ENCODE data around the gene CRYBG1.
"Not testable (repeated sequence)": the region's sequence is repeated elsewhere in the genome, so short reads cannot be mapped to it uniquely, and the experiment has no call there.

Gene CRYBG1

DNA sequence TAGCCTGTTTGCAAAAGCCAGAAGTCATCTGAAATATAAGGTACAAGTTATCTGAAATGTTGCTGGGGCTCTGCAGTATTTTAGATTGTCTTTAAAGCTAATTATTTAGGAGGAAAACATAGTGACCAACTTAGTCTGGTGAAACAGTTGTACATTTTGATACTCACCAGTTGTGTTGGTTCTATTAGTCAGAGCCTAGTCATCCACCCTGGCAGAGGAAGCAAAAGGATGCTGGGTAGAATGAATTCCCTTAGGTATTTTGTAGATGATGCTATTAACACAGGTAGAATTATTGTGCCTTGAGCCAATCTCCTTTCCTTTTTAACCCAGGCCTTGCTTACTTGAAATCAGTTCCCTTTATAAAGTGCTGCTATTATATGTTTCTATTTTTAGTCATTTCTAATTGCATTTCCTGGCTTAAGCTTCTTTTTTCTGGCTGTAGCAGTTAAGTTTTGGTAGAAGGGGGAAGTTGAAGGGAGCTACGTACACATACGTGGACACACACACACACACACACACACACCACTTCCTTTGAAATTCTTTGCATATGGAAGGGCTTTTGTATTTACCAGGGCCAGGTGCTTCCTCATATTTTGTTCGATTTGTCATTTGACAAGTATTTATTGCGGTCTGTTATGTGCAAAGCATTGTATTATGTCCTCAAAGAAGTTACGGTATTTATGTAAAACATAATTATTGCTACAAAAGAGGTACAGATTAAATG is 186.3 kb downstream of the CRYBG1 start:
- TF ChIP-seq, protein P1, sequence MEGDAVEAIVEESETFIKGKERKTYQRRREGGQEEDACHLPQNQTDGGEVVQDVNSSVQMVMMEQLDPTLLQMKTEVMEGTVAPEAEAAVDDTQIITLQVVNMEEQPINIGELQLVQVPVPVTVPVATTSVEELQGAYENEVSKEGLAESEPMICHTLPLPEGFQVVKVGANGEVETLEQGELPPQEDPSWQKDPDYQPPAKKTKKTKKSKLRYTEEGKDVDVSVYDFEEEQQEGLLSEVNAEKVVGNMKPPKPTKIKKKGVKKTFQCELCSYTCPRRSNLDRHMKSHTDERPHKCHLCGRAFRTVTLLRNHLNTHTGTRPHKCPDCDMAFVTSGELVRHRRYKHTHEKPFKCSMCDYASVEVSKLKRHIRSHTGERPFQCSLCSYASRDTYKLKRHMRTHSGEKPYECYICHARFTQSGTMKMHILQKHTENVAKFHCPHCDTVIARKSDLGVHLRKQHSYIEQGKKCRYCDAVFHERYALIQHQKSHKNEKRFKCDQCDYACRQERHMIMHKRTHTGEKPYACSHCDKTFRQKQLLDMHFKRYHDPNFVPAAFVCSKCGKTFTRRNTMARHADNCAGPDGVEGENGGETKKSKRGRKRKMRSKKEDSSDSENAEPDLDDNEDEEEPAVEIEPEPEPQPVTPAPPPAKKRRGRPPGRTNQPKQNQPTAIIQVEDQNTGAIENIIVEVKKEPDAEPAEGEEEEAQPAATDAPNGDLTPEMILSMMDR (IDR thresholded peaks at IDR 0.05; ENCODE audit: insufficient read depth, low read length, poor library complexity, severe bottlenecking): no peak
- no peak for DNase-seq (ENCODE audit: extremely low read depth, insufficient read length)
- H3K4me3 ChIP-seq (replicated peaks; ENCODE audit: low read depth, low read length): no peak overlapping the region

DNA sequence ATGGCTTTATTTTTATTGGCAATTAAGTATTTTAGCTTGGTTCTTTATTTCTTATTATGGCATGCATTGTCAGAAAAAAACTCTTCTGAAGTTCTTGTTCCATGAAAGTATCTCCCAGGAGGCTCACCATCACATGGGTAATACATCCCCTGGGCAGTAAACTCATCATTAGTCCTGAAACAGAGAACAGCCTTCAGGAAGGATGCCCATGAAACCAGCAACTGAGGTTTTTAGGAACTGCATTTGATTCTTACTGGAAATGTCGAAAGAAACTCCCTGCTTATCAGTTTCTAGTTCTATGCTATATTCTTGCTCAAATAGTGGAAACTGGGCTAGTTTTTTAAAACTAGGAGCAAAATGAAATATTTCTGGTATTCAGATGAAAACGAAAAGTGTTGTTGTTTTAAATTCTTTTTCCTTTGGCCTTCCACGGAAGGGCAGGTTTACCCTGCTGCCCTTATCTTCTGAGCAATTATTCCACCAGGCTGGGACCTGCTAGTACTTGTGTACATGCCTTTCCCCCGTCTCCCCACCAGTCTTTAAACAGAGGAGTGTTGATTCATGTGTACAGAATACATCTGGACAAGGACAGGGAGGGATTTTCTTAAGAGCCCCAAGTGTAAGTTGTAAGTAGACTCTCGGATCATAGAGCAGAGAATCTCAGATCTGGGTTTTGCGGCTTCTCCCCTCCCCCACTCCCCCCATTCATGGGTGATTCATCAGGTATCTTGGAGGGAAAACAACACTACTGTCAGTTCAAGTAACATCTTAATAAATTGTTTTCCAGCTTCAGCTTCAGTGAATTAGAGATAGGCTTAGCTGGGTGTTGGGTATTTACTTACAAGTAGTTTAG is 187.3 kb downstream of the CRYBG1 start:
- Histone ChIP-seq H3K27me3 (replicated peaks; ENCODE audit: control insufficient read depth, insufficient read depth, low read length) (no peaks in the 10 kb centered on the region), H3K36me3 (ENCODE audit: control insufficient read depth, insufficient read depth, low read length) (peaks cover 14% of the 10 kb centered on the region), H3K4me3 (replicated peaks; ENCODE audit: low read depth, low read length) (no peak overlapping the region)
- TF ChIP-seq, protein P1 (IDR thresholded peaks at IDR 0.05; ENCODE audit: insufficient read depth, low read length, poor library complexity, severe bottlenecking): no peak
- no peak for DNase-seq (ENCODE audit: extremely low read depth, insufficient read length)

More for the DNA sequence above, 186.3 kb downstream of the CRYBG1 start:
- Histone ChIP-seq H3K27me3 (replicated peaks; ENCODE audit: control insufficient read depth, insufficient read depth, low read length) (no peaks in the 10 kb centered on the region), H3K36me3 (ENCODE audit: control insufficient read depth, insufficient read depth, low read length) (peaks cover 14% of the 10 kb centered on the region)

DNA sequence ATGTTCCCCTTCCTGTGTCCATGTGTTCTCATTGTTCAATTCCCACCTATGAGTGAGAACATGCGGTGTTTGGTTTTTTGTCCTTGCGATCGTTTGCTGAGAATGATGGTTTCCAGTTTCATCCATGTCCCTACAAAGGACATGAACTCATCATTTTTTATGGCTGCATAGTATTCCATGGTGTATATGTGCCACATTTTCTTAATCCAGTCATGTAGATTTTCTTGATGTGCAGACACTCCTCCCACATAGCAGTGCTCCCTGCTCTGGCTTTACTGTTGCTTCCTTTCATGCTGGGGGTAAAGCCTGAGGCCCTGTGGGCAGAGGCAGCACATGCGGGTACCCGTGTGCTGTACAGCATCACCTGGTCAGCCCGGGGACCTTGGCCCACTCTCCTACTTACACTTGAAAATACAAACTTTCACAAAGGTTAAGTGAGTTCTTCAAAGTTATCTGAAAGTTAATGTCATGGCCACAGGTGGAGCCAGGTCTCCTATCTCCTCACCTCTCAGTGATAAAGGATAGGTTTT is 188.5 kb downstream of the CRYBG1 start:
- not testable (repeated sequence) for H3K4me3 ChIP-seq (replicated peaks; ENCODE audit: low read depth, low read length); H3K27me3 ChIP-seq (replicated peaks; ENCODE audit: control insufficient read depth, insufficient read depth, low read length); DNase-seq (ENCODE audit: extremely low read depth, insufficient read length)
- H3K36me3 ChIP-seq (ENCODE audit: control insufficient read depth, insufficient read depth, low read length): peaks cover 19% of the 10 kb centered on the region

DNA sequence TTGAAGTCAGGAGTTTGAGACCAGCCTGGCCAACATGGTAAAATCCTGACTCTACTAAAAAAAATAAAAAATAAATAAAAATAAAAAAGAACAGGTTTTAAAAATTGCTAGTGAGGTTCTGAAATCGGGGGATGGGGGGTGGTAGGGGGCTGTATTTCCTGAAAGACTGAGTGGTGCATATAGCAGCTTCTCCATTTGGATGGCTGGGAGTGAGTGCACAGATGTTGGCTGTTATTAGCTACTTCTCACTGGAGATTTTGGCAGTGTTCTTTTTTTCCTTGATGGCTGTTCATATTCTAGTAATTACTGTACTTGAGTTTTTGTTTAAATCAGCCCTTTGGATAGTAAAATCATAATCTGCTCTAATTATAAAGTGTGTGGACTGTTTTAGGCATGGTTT is 189.0 kb downstream of the CRYBG1 start:
- Histone ChIP-seq H3K36me3 (ENCODE audit: control insufficient read depth, insufficient read depth, low read length) (peaks cover 24% of the 10 kb centered on the region), H3K4me3 (replicated peaks; ENCODE audit: low read depth, low read length) (no peak overlapping the region), H3K27me3 (replicated peaks; ENCODE audit: control insufficient read depth, insufficient read depth, low read length) (no peaks in the 10 kb centered on the region)
- DNase-seq (ENCODE audit: extremely low read depth, insufficient read length): no peak
- TF ChIP-seq, protein P1 (IDR thresholded peaks at IDR 0.05; ENCODE audit: insufficient read depth, low read length, poor library complexity, severe bottlenecking): no peak

DNA sequence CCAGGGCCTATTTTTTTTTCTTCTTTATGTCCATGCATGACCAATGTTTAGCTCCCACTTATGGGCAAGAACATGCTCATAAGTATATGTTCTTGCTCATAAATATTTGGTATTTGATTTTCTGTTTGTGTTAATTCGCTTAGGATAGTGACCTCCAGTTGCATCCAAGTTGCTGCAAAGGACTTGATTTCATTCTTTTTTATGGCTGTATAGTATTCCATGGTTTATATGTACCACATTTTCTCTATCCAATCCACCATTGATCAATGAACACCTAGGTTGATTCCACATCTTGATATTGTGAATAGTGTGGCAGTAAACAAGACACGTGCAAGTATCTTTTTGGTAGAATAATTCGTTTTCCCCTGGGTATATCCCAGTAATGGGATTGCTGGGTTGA is 190.6 kb downstream of the CRYBG1 start:
- peaks cover 24% of the 10 kb centered on the region for H3K36me3 ChIP-seq (ENCODE audit: control insufficient read depth, insufficient read depth, low read length)
- TF ChIP-seq, protein P1 (IDR thresholded peaks at IDR 0.05; ENCODE audit: insufficient read depth, low read length, poor library complexity, severe bottlenecking): no peak
- DNase-seq (ENCODE audit: extremely low read depth, insufficient read length): no peak
- no peak overlapping the region for H3K4me3 ChIP-seq (replicated peaks; ENCODE audit: low read depth, low read length)
- no peaks in the 10 kb centered on the region for H3K27me3 ChIP-seq (replicated peaks; ENCODE audit: control insufficient read depth, insufficient read depth, low read length)

DNA sequence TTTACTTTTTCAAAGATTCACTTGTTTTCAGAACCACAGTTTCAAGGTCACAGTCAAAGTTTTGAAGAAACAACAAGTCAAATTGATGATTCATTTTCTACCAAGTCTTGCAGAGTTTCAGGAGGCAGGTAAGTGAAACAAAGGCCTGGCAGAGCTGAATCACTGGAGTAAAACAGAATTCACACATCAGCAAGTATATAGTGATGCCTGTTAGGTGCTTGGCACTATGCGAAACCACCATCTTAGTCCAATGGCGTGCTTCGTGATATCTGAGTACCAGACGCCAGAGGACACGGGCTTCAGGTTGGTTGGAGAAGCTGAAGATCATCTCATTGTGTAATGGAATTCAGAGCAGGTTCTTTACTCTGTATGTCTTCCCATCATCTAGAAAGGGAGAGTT is 192.9 kb downstream of the CRYBG1 start:
- Histone ChIP-seq H3K36me3 (ENCODE audit: control insufficient read depth, insufficient read depth, low read length) (peaks cover 17% of the 10 kb centered on the region), H3K4me3 (replicated peaks; ENCODE audit: low read depth, low read length) (no peak overlapping the region), H3K27me3 (replicated peaks; ENCODE audit: control insufficient read depth, insufficient read depth, low read length) (no peaks in the 10 kb centered on the region)
- DNase-seq (ENCODE audit: extremely low read depth, insufficient read length): no peak
- TF ChIP-seq, protein P1 (IDR thresholded peaks at IDR 0.05; ENCODE audit: insufficient read depth, low read length, poor library complexity, severe bottlenecking): no peak

All from GM06990 (cell line).